Mesenteric fat pad (tissue), 1 donor: ENCODE data around the gene C1orf159. TPM values are rescaled to one million over a fixed set of nuclear protein-coding genes. Genes with fewer than 3 reads are reported as not detected.

ENCODE experiments used
- DNase-seq: peaks from one replicate; pipeline ENCODE4 v3.0.0-alpha.2; 2020; ENCODE audit warnings: low spot score
- total RNA-seq: library from RNA; stranded (reverse); fragmentation: NEBNext Ultra II Directional; extraction: Animal tissue kit (Norgen Biotek cat#: 25700); gene quantifications from one replicate; pipeline ENCODE4 v1.2.1, GENCODE V29; 2021
- donor health status: DM: yes; HTN: yes; CAD: no.

Gene C1orf159
- total RNA-seq, 1 donor from 2014 or later = 9.0 TPM

GRCh38 chr1:1092894-1093609, 22.8 kb downstream of the C1orf159 start:
- no peak for DNase-seq

- DNase-seq = no peak
These were observed 23.6 kb downstream of the C1orf159 start for GRCh38 chr1:1092149-1092855.

- DNase-seq = no peak
These were observed 24.3 kb downstream of the C1orf159 start for GRCh38 chr1:1091344-1092148.

- DNase-seq = no peak
These were observed 25.2 kb downstream of the C1orf159 start for GRCh38 chr1:1090424-1091343.

GRCh38 chr1:1089731-1090423, 26.0 kb downstream of the C1orf159 start:
- DNase-seq = no peak

GRCh38 chr1:1088801-1089680, 26.8 kb downstream of the C1orf159 start:
- DNase-seq = no peak

GRCh38 chr1:1088029-1088800, 27.7 kb downstream of the C1orf159 start:
- DNase-seq = no peak

GRCh38 chr1:1087351-1088028, 28.4 kb downstream of the C1orf159 start:
- DNase-seq = no peak

GRCh38 chr1:1086911-1087341, 29.0 kb downstream of the C1orf159 start:
- DNase-seq = no peak

- DNase-seq = no peak
These were observed 29.7 kb downstream of the C1orf159 start for GRCh38 chr1:1085911-1086841.

GRCh38 chr1:1085171-1085841, 30.6 kb downstream of the C1orf159 start:
- no peak for DNase-seq

- DNase-seq = no peak
These were observed 31.3 kb downstream of the C1orf159 start for GRCh38 chr1:1084372-1085170.

- DNase-seq = no peak
These were observed 32.2 kb downstream of the C1orf159 start for GRCh38 chr1:1083416-1084371.

GRCh38 chr1:1082776-1083415, 33.0 kb downstream of the C1orf159 start:
- no peak for DNase-seq
